NCI-H2081 (cell line): ENCODE measurements around the gene TTC38.
"Not testable (repeated sequence)": the region's sequence is repeated elsewhere in the genome, so short reads cannot be mapped to it uniquely, and the experiment has no call there.

ENCODE experiments used
- DNase-seq, 2 experiments: peaks; one replicate each; lab custom pipeline; 2025; lab: John Stamatoyannopoulos, UW

The TTC38 gene

DNA sequence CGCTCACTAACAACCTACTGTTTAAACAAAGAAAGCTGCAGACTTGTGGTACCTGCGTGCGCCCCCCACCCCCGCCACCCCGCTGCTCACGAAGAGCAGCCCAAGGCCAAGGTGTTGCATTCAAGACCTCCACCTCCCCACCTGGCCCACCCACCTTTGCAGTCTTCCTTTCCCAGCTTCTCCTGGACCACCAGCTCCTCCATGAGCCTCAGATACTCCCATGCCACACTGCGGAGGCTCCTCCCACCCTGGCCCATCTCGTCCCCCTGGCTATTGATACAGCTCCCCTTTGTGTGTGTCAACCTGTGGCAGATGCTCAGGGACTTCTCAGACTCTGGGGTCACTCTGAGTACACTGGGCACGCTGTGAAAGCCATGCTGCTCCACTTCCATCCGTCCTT lies 21.6 kb upstream of the TTC38 start:
- DNase-seq: no peak

DNA sequence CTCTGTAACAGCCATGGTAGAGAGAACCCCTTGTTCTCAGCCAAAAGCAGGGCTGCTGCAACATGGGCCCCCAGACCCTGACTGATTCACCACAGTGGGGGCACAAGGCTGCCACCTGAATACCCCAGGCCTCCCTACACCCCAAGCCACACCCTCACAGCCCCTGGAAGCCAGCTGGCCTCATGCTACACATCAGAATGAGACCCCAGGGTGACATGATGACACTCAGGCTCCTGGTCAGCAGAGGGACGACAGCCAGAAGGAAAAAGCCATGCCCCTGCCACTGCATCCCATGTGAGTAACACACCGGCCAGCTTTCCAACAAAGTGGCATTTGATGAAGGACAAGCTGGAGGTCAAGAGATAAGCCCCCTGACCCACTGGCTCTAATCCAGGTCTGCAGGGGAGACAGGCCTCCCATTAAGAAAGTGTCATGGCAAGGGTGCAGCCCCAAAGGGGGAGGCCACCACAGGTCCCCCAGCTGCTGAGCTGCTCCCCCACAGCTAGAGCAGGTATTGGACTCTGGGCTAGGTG lies 20.3 kb upstream of the TTC38 start:
- DNase-seq: no peak

DNA sequence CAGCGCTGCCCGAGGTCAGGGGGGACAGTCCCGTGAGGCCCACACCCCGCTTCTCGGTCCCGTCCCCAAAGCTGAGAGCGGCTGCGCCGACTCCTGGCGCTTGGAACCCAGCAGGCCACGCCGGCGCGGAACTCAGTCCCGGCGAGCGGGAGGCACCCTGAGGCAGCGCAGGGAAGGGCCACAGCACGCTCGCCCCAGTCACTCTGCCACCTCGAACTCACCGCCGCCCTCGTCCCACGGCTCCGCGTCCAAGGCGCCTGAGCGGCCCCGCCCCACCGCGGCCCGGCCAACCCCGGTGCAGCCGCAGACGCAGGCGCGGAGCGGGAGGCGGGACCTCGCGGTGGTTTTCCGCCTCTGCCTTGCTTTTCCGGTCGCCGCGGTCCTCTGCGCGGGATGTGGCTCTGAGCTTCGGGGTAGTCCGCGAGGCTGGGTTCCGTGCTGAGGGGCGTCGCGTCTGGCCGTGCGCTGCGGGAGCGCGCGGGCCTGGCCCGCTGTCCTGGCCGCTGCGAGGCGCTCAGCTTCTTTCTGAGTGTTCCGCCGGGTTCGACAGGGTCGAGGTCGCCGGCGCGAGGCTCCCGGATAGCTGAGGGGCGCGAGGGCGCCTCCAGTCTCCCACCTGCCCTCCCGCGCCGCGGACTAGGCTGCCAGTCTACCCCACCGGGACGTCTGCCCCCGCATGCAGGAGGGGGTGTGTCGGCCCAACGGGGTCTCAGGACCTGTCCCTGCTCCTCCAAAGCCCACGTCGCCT lies 17.6 kb upstream of the TTC38 start, which contains the start of gene CDPF1:
Gene CDPF1, minus strand, starts transcription at position 259 of the 748 bp plus-strand sequence. CDS start 2,009 bp downstream, outside the sequence.
- peak; percentile 78 to 84 for DNase-seq

DNA sequence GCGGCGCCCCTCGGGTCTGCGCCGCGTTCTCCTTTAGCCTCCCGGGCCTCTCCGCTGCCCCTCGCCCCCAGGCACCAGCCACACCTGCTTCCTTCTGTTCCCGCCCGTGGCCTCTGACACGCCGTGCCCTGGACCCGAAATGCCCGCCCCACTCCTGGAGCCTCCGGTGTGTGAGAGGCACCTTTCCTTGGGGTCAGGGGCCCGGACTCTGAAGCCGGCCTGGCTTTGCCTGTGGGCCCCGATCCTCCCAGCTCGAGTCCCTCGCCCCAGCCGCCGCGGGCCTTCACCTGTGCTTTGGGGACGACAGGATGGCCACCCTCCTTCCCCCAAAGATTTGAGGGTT lies 17.1 kb upstream of the TTC38 start:
- no peak for DNase-seq

DNA sequence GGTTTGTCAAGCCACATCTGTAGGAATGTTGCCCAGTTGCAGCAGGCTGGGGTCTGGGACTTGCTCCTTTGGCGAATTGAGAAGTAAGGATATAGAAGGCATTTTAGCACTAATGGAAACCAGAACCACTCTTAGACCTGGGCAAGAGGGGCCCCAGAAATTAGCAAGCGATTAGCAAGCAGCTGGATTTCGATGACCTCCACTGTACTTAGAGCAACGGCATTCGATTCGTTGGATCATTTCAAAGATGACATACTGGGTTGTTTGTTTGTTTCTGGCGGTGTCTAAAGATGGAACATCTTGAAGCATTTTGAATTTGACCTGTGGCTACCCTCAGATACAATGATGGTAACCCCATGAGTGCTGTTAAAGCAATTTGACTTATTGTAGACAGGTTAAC lies 16.5 kb upstream of the TTC38 start:
- DNase-seq: no peak

DNA sequence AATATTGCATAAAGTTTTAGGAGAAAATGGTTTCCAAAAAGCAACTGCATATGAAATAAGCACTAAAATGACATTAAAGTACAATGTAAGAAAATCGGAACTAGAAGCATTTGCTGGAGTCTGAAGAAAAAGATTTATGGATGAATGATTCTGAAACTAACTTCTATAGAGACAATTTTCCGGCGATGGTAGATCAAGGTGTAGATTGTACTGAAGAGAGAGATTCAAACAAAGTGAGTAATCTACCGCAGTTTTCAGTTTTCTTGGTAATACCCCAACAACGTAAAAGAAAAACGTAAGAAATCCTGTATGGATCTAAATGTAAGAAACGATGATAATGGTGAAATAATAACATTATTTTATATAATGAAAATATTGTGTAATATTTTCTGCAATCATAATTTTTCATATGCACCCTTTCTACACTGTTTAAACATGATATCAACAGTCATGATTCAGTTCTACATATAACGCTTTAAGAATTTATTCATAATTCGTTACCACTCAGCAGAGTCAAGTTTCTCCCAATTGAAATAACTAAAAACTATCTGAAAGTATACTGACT lies 15.9 kb upstream of the TTC38 start:
- DNase-seq: no peak

DNA sequence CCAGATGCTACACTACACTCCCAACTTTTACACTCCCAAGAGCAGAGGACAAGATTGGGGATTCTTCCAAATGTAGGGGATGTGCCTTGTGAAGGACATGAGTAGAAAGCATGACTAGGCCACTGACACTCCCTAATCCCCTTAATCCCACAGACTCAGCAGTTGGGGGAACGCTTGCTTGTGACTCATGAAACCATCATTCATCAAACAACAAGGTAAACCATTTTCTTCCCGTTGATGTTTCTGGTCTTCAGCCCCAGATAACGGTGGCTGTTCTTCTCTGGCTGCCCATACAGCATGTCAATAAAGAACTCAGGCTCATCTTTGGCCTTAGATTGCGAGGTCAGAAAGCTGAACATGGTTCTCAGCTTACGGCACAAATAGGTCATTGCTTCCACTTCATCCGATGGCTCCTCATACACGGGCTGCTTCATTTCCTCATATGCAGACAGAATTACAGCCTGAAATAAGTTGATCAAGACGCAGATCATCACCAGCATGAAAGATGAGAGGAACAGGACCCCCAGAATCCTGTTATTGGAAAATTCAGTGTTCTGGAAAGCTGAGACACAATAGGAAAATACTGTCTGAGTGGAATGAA lies 11.3 kb upstream of the TTC38 start:
- DNase-seq: no peak

DNA sequence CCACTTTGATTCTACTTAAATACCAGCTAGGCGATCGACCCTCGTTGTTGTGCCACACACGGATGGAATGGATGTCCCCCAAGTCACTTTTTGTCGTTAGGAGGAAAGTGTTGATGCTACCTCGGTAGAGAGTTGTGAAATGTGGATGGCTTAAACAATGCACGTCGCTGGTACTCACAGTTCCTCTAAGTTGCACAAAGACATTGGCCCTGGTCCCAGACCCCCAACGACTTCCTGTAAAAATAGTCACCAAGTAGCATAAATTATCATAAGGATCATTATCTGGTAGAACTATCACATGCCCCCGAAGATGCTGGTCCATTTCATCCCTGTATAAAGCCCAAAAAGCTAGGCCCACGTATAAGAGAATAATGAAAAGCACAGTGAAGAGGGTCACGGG lies 8.4 kb upstream of the TTC38 start:
- no peak for DNase-seq

DNA sequence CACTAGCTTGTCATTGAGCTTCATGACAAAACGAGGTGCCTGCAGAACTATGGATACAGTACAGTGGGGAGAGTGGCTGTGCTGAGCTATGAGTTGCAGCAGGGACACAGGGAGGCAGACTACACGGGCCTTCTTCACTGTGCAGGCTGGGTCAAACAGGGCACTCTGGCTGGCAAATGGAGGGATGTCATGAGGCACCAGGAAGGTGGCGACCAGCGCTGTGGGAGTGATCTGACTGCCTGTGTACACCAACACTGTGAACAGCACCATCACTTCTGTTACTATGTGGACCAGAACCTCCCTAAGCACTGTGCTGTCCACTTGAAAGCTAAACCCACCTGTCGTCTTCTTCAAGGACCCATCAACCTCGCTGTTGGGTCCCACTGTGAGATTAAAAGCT lies 7.8 kb upstream of the TTC38 start:
- DNase-seq: no peak

DNA sequence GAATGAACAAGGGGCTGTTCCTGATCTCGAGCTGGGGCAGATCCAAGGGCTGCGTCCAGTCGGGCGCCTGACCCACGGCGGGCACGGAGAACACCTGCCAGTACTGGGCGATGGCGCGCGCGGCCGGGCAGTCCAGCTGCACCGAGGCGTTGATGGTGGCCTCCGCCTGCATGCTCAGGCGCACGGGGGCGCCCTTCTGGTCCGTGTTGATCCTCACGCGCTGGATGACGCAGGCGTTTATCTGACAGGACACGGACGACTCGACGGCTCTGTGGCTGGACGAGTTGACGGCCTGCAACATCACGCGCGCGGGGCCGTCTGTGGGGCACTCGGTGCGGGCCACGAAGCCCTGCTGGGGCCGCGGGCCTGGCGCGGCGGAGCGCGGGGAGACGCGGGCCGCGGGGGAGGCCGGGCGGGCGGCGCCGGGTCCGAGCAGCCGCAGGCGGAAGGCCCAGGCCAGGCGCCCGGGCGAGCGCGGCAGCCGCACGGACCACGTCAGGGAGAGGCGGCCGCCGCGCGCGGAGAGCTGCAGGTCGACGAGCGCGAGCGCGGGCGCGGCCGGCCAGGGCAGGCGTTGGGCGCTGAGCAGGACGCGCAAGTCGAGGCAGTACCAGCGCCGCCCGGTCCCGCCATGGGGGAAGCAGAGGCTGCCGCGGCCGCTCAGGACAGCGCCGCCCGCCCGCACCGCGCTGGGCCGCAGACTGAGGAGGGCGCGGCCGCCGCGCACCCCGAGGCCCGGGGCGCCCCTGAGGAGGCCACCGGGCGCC lies 5.2 kb upstream of the TTC38 start:
- DNase-seq: no peak

DNA sequence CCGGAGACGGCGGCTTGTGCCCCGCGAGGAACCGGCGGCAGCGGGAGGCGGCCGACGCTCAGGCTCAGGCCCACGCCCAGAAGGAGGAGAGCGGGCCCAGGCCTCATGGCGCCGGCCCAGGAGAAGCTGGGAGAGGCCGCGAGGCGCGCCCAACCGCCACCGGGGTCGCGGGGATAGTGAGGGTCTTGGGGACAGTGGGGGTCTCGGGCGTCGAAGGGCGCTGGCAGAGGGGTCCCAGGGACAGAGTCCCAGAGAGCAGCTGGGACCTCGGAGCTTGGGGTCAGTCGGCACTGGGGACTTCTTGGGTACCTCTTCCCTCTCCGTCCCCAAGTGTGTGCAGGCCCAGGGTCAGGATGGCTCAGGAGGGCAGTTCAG lies 4.6 kb upstream of the TTC38 start, which contains the start of gene PKDREJ:
Gene PKDREJ, minus strand, starts transcription at position 128 of the 375 bp plus-strand sequence. Its CDS starts 21 bp downstream, at position 107.
- no peak for DNase-seq

DNA sequence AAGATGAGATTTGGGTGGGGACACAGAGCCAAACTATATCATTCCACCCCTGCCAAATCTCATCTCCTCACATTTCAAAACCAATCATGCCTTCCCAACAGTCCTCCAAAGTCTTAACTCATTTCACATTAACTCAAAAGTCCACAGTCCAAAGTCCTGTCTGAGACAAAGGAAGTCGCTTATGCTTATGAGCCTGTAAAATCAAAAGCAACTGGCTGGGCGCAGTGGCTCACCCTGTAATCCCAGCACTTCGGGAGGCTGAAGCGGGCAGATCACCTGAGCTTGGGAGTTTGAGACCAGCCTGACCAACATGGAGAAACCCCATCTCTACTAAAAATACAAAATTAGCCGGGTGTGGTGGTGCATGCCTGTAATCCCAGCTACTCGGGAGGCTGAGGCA lies 3.3 kb upstream of the TTC38 start:
- DNase-seq: not testable (repeated sequence)

DNA sequence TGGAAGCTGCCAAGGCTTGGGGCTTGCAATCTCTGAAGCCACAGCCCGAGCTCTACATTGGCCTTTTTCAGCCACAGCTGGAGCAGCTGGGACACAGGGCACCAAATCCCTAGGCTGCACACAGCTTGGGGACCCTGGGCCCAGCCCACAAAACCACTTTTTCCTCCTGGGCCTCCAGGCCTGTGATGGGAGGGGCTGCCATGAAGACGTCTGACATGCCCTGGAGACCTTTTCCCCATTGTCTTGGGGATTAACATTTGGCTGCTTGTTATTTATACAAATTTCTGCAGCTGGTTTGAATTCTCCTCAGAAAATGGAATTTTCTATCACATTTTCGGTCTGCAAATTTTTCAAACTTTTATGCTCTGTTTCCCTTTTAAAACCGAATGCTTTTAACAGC lies 2.2 kb upstream of the TTC38 start:
- DNase-seq: not testable (repeated sequence)

DNA sequence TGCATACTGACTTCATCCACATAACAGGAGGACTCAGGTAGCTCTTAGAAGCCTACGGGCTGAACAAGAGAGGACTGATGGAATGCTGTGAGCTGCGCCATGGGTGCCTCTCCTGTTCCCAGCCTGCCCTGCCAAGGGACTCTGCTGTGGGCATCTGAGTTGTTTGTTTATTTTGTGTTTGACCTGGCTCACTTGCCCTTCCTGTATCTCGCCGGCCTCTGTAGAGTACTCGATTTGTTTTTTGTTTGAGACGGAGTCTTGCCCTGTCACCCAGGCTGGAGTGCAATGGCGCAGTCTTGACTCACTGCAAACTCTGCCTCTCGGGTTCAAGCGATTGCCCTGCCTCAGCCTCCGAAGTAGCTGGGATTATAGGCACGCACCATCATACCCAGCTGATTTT lies 1.8 kb downstream of the TTC38 start:
- DNase-seq: no peak

DNA sequence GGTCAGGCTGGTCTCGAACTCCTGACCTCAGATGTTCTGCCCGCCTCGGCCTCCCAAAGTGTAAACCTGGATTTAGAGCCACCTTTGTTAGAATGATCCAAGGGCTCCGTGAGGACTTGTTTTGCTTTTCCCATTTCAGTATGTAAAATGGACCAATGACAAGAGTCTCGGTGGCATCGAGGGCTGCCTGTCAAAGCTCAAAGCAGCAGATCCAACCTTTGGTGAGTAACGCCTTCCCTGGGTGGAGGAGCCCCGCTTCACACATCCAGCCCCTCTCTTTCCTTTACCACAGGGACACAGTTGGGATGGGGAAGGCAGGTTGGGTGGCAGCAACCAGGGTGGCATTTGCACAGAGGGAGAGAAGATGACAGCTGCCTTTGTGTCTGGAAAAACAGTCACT lies 4.4 kb downstream of the TTC38 start:
- no peak for DNase-seq

DNA sequence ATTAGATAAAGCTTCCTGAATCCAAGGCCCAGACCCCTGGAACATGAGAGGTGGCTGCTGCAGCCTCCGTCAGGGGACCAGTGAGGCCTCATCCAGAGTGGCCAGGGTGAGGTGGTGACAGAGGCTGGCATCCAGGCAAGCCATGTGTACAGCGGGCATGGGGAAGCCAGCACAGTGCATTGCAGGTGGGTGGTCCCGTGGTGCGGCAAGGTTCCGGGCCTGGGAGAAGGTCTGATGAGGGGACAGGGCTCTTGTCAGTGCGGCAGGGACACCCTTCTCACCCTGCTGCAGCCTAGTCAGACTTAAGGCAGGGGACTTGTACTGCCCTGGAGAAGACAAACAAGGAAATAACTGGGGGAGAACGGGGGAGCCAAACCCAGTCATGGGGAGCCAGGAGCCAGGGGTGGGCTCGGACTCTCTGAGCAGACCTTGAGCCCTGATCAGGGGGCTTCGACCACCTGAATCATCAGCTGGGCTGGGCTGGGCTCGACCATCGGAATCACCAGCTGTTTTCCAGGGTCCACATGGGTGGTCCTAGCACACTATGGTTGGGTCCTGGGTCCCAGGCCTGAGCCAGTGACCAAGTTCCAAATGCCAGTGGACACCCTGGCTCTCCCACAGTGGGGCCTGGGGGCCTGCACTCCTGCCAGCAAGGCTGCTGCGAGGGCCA lies 5.1 kb downstream of the TTC38 start:
- DNase-seq: no peak

DNA sequence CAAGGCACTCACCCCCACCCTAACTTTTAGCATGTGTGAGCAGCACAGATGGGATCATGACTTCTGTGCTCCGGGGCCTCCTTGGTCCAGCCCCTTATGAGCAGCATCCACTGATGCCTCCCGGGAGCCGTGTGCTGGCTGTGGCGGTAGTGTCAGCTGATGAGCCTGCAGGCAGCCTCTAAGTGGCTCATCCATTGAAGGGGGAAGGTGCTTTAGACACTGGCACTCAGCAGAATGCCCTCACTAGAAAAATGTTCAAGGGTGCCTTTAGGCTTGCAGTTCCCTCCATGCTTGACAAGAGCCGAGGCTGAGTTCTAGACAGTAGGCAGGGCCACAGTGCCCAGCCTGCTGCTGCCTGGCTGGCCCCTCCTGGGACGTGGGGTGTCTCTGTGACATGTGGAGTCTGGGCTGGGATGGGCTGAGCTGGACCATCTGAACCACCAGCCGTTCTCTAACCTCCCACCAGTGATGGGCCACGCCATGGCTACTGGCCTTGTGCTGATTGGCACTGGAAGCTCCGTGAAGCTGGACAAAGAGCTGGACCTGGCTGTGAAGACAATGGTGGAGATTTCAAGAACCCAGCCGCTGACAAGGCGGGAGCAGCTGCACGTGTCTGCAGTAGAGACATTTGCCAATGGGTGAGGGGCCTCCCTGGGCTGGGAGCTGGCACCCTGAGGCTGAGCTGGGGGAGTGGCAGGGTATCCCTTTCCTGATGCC lies 5.8 kb downstream of the TTC38 start:
- DNase-seq: no peak

DNA sequence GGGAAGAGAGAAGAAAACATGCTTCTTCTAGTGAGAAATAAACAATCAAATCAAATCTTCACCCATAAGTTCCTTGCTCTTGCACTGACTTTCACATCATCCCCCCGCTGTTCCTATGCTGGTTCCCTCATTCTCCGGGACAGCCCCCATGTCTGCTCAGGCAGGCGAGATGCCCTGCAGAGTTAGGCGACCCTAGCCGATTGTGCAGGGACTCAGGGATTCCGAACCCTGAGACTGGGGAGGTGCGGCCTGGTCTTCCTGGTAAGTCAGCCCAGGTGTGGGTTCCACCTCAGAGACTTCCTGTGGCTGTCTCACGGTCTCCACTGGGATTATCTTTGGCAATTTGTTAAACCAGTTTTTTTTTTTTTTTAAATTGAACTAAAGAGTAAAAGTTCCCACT lies 6.6 kb downstream of the TTC38 start:
- DNase-seq: no peak

DNA sequence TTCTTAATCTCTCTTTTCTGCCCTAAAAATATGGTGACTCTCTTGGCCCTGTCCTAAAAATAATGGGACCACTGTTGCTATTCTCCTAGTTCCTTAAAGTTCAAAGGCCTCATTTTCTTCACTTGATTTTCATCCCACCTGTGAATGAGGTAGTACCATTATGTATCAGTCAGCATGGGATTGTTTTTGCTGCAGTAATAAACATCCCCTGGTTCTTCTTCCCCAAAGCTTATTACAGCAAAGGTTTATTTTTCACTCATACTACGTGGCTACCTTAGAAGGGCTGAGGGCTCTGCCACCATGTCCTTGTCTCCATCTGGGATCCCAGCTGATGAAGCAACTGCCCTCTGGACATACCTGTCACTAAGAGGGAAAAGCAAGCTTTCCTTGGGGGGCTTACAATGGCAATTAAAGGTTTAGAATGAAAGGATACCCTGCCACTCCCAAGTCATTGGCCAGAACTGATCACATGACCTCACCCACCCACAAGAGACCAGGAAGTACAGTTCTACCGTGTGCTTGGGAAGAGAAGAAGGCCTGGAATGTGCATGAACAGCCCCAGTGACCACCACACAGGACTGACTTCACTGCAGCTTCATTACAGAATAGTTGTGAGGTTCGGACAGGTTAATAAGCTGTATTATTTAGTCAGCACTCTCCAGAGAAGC lies 7.8 kb downstream of the TTC38 start:
- DNase-seq: no peak

DNA sequence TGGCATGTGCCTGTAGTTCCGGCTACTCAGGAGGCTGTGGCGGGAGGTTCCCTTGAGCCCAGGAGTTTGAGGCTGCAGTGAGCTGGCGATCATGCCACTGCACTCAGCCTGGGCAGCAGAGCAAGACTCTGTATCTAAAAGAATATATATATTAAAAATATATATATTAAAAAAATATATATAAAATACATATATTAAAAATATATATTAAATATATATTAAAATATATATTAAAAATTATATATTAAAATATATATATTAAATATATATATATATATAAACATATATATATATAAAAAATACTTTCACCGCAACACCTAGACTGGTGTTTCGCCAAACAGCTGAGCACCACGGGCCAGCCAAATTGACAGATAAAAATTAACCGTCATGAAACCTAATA lies 8.8 kb downstream of the TTC38 start:
- no peak for DNase-seq
